ENCODE results near the gene METTL24.

DNA sequence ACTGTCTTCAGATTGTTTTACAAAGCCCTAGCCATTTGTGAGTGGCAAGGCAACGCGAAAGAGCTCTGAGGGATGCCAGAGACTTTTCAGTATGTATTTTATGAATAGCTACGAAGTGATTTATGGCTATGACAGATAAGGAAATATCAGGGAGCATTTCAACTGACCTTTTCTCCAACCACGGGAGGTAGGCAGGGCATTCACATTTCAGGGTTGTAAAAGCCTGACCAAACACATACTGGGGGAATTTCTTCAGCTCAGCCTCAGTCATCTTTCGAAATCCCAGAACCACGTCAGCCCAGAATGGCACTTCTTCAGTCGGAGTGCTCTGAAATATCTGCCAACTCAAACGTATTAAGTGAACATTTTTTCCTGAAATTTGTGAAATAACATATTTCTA lies 46.5 kb upstream of the METTL24 start:
- no peak for TF ChIP-seq EZH2phosphoT487 (IDR thresholded peaks at IDR 0.05; ENCODE audit: insufficient read depth, low read depth)
- TF ChIP-seq EZH2 (IDR thresholded peaks at IDR 0.05; ENCODE audit: insufficient read depth, poor library complexity, severe bottlenecking) = no peak
